ENCODE measurements around the gene ALAS2. TPM values are rescaled to one million over a fixed set of nuclear protein-coding genes. Genes with fewer than 3 reads are reported as not detected.

The ALAS2 gene
- total RNA-seq, 1 experiment from 2014 or later, result not detected

Other genes with a start within 250 kb of the ALAS2 start
- not detected in 2 replicates for gene ITIH6, start 232.7 kb downstream of the ALAS2 start, total RNA-seq (2014; rRNA removed; shearing (Covaris generic))
- gene MAGED2, start 223.2 kb downstream of the ALAS2 start, total RNA-seq (2014; rRNA removed; shearing (Covaris generic)), result 47.5 and 52.9 TPM in 2 replicates
- 4.6 and 7.4 TPM in 2 replicates for gene TRO, start 110.2 kb downstream of the ALAS2 start, total RNA-seq (2014; rRNA removed; shearing (Covaris generic))
- 0.16 TPM in 1 of 2 replicates, not detected in the other for gene PFKFB1, start 36.8 kb downstream of the ALAS2 start, total RNA-seq (2014; rRNA removed; shearing (Covaris generic))
- gene APEX2, start 30.6 kb downstream of the ALAS2 start, total RNA-seq (2014; rRNA removed; shearing (Covaris generic)), result 25.2 and 31.5 TPM in 2 replicates
- gene PAGE2B, start 44.1 kb upstream of the ALAS2 start, total RNA-seq (2014; rRNA removed; shearing (Covaris generic)), result 0.37 TPM in 1 of 2 replicates, not detected in the other
- gene PAGE2, start 58.0 kb upstream of the ALAS2 start, total RNA-seq (2014; rRNA removed; shearing (Covaris generic)), result not detected in 2 replicates
- gene PAGE5, start 189.4 kb upstream of the ALAS2 start, total RNA-seq (2014; rRNA removed; shearing (Covaris generic)), result 254 and 341 TPM in 2 replicates
- gene PAGE3, start 233.9 kb upstream of the ALAS2 start, total RNA-seq (2014; rRNA removed; shearing (Covaris generic)), result not detected in 2 replicates